GM19455 (cell line): Measurements from ENCODE around the gene TMEM213.

Source experiments
- ATAC-seq: cut with Tn5 transposase; IDR thresholded peaks from one replicate; pipeline ENCODE4 v1.9.1; 2021; ENCODE audit not compliant: unreplicated experiment

Gene TMEM213

GRCh38 chr7:138837627-138838026 is 39.8 kb downstream of the TMEM213 start:
- ATAC-seq: no peak

DNA sequence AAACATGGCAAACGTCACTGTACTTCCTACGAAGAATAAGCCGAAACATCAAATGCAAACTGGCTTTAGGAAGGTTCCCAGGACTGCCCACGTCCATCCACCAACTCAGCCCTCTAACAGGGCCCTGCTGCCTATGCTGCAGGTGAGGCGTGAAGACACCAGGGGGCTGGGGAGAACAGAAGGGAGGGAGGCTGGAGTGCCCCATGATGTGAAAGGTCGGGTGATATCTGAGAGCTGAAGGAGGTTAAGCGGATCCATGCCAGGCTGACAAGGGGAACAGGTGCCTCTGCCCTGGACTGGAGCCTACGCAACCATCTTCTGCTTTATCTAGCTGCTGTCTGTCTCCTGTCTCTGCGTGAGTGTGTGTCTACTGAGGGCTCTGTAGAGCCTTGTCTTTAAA is 40.4 kb downstream of the TMEM213 start:
- no peak for ATAC-seq

DNA sequence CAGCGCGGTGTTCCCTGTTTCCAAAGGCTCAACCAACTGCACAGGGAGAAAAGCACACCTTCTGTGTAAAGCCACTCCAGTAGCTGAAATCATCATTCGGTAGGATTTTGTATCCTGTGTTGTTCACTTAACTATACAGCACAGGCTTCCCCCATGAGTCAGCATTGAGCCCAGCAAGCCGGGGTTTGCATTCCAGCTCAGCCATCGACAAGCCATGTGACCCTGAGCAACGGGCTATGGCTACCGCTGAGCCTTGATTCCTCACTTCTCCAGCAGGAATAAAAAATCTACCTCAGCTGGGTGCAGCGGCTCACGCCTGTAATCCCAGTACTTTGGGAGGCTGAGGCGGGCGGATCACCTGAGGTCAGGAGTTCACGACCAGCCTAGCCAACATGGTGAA is 44.3 kb downstream of the TMEM213 start:
- no peak for ATAC-seq

DNA sequence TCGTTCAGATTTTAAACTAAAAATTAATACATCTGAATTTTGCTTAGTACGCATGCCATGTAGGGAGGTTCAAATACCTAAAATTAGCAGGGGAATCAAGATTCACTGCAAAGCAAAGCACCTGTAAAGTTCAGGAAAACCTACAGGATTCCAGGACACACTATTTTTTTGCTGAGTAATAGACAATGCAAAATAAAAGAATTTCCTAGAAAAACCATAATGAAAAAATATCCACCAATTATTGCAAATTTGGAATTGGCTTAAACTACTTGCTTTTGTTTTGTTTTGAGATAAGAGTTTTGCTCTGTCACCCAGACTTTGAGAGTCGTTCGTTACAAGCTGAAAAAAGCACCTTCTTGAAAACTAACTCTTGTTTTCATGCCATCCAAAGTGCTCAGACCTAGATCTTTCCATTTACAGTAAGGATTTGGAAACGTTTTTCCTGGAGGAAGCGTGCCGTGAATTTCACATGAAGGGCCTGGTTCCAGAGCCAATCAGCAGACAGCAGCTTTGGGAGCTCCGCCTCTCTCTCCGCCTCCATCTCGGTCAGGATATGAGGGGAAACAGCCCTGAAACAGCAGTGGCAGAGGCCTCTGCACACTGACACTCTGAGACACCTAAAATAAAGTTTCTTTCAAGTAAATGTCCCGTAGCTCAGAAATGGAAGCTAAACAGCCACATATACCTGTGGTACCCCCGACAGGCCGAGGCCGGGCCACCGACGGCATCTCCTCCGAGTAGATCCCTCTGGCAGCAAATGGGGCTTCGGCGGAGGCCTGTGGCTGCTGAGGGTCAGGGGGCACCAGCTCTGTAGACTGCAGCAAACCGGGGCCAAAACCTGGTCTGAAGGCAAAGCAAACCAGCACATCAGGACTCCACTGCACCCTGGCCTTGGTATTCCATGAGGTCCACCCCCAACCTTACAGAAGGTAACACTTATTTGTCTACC is 46.1 kb downstream of the TMEM213 start:
- ATAC-seq: no peak

DNA sequence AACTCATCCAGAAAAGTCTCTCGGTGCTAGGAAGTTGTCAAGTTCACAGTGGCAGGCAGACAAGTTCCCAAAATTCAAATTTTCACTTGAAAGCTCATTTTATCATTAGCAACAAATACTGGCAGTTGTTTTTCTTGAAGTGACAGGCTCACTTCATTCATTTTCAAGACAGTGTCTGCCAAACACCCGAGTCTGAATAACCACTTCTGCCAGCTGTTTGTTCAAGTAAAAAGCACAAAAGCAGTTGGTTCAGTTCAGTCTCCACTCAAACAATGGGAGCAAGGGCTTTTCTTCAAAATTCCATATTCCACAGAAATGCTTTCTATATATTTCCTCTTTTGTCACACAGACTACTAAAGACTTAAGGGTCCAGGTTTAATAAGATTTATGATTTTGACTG is 47.9 kb downstream of the TMEM213 start:
- ATAC-seq: no peak

- no peak for ATAC-seq
Observed at GRCh38 chr7:138848056-138848980, 50.5 kb downstream of the TMEM213 start.

- no peak for ATAC-seq
Observed at GRCh38 chr7:138849701-138850100, 51.9 kb downstream of the TMEM213 start.

DNA sequence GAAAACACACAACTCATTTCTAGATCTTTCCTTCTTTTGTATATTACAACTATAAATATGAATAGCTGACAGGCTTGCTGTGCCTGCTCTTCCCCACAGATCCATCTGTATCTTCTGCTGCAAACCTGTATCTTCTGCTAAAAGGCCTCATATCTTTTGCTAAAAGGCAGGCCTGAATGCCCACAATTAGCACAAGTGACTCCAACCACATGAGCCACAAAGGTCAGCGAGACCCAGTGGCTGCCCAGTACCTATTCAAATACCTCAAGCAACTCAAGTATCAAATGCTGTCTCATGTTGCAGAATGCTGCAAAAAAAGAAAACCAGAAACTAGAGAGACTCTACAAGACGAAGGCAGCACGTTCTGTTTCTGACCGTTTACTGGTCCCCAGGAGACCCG is 54.7 kb downstream of the TMEM213 start:
- ATAC-seq: no peak

DNA sequence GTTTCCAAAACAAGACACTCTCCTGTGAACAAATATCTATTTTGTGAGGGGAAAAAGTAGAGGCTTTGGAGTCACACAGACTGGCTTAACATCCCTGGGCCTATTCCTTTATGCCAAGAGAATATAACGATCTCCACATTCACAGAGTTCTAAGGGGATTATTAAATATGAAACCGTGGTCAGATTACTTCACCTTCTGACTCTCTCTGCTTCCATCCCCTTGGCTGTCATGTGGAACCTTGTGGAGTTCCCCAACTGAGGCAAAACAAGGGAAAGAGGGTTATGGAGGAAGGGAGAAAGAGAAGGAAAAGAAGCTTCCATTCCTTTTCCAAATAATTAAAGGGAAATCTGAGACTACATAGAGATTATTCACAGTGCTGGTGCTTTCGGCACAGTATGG is 55.7 kb downstream of the TMEM213 start:
- no peak for ATAC-seq

DNA sequence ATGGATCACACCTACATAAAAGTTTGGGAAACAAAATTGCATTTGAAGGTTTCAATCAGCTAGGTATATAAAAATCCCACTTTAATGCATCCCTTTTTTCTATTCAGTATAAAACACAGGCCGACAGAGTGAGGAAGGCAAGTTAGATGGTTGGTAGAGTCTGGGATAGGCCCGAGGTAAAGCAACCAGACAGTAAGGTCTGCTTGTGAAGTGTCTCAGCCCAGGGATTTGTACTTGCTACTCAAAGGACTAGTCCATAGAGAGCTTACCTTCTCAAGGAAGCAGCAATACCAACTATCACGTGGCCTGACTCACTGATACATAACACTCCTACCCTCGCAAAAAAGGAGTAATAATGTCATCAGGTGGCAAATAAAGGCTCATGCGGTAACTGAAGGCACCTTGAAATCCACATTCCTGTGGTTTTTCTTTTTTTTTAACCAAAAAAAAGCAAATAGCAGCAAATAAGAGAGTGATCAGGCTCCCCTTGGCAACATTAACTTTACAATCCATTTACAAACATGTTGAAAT is 56.4 kb downstream of the TMEM213 start:
- ATAC-seq: no peak

DNA sequence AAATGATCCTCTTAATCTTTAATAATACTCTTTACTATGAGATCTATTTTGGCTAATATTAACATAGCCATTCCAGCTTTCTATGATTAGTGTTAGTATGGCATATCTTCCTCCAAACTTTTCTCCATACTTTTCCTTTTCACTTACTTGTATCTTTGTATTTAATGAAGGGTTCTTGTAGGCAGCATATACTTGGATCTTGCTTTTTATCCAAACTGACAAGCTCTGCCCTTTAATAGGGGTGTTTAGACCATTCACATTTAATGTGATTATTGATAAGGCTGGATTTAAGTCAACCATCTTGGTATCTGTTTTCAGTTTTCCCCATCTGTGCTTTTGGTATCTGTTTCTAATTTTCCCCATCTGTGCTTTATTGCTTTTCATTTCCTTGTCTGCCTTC is 59.9 kb downstream of the TMEM213 start:
- ATAC-seq: no peak

DNA sequence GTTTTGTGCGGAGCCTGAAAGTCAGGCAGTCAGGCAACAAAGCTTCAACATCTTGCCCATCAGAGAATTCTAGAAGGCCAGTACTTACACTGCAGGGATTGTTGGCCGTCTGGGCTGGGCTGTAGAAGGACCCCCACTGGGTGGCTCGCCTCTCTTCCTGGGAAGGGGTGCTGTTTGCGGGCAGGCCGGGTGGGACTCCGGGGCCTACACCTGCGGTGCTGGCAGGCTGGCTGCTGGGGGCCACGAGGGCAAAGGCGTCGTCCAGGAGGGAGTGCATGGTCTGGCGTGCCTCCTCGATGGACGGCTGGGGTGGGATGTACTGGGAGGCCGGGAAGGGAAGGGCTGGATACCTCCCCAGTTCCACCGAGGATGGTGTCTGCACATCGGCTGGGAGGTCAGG is 63.3 kb downstream of the TMEM213 start:
- no peak for ATAC-seq

- ATAC-seq: no peak
Observed at GRCh38 chr7:138863931-138864330, 66.1 kb downstream of the TMEM213 start.

DNA sequence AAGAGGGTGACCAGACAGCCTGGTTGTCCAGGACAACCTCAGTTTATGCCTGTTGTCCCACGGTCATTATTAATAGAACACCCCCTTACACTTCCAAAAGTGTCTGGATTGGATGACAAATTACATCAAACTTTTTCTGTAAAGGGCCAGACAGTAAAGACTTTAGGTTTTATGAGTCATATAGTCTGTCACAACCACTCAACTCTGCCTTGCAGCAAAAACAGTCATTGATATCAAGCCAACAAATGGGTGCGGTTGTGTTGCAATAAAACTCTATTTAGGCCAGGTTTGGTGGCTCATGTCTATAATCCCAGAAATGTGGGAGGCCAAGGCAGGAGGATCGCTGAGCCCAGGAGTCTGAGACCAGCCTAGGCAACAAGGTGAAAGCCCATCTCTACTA is 66.9 kb downstream of the TMEM213 start:
- no peak for ATAC-seq

DNA sequence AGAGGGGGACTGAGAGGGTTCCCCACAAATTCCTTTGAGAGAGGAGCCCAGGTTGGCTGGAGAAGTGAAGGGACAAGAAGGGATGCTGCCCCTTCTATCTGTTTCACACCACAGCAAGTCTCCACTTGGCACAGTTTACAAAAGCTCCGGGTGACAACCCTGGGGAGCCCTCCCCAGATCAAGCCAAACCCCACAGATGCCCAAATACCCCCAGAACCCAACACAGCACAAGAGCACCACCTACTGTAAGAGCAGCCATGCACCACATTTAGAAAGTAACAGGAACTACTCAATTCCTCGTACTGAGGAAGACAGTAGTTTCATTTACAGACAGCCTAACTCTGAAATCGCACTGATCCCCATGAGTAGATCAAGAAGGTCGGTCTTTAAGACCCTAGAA is 68.0 kb downstream of the TMEM213 start:
- ATAC-seq: no peak

DNA sequence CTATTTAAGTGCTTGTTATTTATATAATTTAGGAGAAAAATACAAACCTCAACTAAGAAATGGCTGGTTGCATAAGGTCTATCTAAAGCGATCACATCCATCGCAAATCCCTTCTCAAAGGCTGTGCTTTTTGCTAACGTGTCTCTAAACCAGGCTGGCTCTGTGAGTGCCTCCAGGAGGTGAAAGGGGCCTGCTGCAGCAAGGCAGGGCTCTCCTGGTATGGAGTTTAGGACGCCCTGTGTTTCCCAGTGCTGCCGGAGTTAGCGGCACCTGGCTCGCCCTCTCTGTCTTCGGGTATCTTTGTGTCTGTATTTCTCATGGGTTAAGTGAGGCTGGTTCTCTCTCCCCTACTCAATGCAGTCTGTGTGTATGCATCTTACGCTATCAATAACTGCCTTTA is 68.6 kb downstream of the TMEM213 start:
- ATAC-seq: no peak

DNA sequence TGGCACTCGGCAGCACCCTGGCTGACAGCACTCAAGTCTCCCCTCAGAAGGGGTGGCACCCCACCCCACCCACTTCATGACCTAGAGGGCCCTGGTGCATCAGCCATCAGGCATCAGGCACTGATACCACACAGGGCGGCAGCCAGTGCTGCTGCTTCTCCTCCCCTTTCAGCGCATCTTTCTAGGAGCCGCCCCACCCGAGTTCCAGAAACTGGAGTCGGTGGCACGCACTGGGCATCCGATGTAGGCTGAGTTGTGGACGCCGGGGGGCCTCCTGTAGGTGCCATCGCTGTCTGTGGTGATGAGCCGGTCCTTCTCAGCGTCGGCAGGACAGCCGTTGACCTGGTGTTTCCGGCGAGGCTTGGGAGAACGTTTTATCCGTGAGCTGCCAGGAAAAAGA is 70.0 kb downstream of the TMEM213 start:
- ATAC-seq: no peak

- no peak for ATAC-seq
Observed at GRCh38 chr7:138868711-138869110, 70.9 kb downstream of the TMEM213 start.

GRCh38 chr7:138869353-138869752 is 71.6 kb downstream of the TMEM213 start:
- ATAC-seq: no peak

DNA sequence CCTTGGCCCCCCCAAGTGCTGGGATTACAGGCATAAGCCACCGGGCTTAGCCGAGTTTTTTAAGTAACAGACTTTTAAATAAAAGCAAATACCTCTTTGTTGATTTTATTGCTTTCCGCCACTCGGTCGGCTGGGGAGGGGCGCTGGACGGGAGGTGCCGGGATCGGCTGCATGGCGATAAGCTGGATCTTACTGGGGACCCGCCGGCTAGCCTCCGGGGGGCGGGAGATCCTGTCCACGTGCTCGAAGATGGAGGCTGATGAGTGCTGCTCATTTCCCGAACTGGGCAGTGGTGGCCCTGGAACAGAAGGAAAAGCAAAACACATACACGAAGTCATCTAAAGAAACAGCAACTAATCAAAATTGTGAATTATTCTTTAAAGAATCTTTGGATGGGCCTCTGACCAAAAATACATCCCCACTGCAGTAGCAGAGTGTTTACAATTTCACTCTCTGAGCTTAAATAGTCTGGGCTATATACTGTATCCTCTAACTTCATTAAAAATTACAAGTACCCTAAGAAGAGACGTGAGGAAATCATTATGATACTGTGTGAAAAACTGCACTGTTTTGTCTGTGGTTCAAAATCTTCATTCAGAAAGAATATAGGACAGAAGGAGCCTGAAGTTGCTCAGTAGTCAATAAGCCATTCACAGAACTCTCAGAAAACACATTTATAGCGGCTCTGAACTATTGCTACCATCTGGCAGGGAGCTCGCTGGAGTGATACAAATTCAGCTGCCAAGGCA is 73.4 kb downstream of the TMEM213 start:
- no peak for ATAC-seq

DNA sequence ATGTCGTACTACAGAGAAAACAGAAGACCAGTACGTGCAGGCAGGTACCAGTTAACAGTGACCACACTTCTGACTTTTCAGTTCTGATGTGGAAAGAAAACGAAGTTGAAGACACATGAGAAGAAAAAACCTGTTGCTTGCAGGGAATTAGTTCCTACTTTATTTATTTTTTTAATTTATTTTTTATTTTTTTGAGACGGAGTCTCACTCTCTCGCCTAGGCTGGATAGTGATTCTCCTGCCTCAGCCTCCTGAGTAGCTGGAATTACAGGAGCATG is 74.0 kb downstream of the TMEM213 start:
- ATAC-seq: no peak
